ENCODE results near the gene GPX7.

Gene GPX7

DNA sequence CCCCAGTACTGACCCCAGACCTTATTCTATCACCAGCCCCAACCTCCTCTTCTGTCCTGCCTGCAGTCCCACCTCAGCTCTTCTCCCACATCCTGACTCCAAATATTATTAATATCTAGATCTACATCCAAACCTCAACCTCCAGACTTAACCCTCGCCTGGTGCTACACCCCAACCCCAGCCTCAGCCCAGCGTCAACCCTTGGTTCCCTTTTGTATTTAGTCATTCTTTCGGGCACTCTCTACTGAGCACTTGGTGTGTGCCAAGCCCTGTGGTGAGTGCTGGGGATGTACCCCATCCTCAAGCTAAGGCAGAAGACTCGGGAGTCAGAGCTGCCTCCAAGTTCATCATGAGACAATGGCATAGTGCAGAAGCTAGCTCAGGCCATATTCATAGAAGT, 31.9 kb downstream of the GPX7 start (continued):
- TF ChIP-seq KLF9 (tag by site-specific recombination; IDR thresholded peaks at IDR 0.05; ENCODE audit: low read depth) (no peak), ZNF747 (tag by site-specific recombination; IDR thresholded peaks at IDR 0.05) (no peak)
- TF ChIP-seq, protein P1, sequence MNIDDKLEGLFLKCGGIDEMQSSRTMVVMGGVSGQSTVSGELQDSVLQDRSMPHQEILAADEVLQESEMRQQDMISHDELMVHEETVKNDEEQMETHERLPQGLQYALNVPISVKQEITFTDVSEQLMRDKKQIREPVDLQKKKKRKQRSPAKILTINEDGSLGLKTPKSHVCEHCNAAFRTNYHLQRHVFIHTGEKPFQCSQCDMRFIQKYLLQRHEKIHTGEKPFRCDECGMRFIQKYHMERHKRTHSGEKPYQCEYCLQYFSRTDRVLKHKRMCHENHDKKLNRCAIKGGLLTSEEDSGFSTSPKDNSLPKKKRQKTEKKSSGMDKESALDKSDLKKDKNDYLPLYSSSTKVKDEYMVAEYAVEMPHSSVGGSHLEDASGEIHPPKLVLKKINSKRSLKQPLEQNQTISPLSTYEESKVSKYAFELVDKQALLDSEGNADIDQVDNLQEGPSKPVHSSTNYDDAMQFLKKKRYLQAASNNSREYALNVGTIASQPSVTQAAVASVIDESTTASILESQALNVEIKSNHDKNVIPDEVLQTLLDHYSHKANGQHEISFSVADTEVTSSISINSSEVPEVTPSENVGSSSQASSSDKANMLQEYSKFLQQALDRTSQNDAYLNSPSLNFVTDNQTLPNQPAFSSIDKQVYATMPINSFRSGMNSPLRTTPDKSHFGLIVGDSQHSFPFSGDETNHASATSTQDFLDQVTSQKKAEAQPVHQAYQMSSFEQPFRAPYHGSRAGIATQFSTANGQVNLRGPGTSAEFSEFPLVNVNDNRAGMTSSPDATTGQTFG (tag by site-specific recombination; IDR thresholded peaks at IDR 0.05; ENCODE audit: borderline replicate concordance) = no peak

DNA sequence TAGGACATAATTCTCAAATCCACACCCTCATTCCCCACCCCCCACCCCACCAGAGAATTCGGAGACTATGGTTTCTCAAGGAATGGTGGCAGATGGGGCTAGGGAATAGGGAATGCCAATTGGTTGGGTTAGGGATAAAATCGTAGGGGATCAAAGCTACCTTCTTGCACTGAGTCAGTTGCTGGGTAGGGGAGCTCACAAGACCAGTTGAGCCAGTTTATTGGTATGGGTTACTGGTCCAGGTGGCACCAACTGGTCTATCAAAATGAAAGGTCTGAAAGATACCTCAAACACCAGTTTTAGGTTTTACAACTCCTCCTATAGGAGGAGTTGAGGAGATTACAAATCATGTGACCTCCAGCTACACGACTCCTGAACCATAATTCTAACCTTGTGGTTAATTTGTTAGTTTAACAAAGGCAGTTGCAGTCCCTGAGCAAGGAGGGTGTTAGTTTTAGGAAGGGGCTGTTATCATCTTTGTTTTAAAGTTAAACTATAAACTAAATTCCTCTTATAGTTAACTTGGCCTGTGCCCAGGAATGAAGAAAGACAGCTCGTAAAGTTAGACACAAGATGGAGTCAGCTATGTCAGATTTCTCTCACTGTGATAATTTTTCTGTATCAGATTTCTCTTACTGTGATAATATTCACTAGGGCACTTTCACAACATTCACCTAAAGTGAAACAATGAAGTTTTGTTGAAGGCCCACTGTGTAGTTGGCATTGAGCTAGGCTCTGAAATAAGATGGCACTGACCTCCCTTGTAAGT, 33.3 kb downstream of the GPX7 start:
- TF ChIP-seq GLI4 (tag by site-specific recombination; IDR thresholded peaks at IDR 0.05) (no peak), PRDM1 (tag by site-specific recombination; IDR thresholded peaks at IDR 0.05) (peak; percentile 45), ZNF548 (tag by site-specific recombination; IDR thresholded peaks at IDR 0.05) (no peak), ZNF202 (tag by site-specific recombination; IDR thresholded peaks at IDR 0.05; ENCODE audit: borderline replicate concordance) (no peak)
- Histone ChIP-seq H3K4me1 (ENCODE audit: control insufficient read depth, insufficient read depth, low read length) (no peaks in the 10 kb centered on the region), H3K9me3 (ENCODE audit: control insufficient read depth, insufficient read depth, low read depth, low read length) (no peaks in the 10 kb centered on the region), H3K27ac (ENCODE audit: extremely low read depth, low read depth, low read length) (no peak overlapping the region), H3K4me3 (ENCODE audit: low read depth, low read length) (no peak overlapping the region), H3K36me3 (ENCODE audit: control insufficient read depth in 2 of 2, insufficient read depth in 1 of 2, low read length in 2 of 2) (no peaks in the 10 kb centered on the region)
- ChIA-PET CTCF (interaction anchor here (0.7 kb wide), 2 partner anchors 31 to 88 kb away, joined by 3 read pairs; no protein-coding TSS in a partner anchor), POLR2A (interaction anchor here (1.4 kb wide), 1 partner anchor 231 kb away, joined by 3 read pairs; the partner anchor contains the start of gene PRPF38A)

DNA sequence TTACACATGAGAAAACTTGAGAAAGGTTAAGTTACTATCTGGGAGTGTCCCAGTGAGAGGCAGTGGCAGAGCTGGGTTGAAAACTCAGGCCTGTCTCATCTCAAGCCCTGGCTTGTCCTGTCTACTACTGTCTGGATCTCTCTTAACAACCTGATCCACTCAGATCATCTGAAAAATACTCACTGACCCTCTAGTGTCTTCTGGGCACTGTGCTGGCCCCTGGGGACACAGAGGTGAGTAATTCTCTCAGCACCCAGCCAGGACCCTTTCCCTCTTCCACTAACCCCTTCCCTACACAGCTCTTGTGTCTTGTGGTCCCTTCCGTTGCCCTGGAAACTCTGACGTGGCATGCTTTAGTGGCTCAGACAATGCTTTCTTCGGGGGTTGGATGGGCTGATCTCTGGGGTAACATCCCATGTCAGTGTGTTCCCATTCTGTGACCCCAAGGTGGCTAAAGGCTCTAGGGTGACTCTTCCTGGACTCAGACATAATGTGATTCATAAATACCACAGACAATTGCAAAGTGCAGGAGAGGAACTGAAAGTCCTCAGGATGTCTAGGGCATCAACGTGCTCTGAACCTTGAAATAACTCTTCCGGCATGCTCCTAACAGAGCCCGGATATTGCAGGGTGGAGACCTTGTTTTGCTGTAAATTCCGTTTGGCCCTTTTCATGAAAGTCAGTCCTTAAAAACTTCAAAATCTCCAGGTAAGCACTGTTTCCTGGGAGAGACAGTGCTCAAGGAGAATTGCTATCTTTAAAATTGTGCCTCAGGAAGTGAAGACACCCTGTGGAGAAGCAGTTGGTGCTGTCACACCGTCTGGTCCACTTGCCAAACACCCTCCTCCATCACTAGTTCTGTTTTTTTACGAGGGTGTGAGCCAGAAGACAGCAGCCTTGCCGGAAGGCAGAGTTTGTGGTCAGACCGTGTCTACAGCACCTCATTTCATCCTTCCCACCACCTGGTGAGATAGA, 34.8 kb downstream of the GPX7 start:
- ChIA-PET POLR2A (no interaction called here), CTCF (no interaction called here)
- H3K9me3 ChIP-seq (ENCODE audit: control insufficient read depth, insufficient read depth, low read depth, low read length) = no peaks in the 10 kb centered on the region
- H3K27ac ChIP-seq (ENCODE audit: extremely low read depth, low read depth, low read length) = no peak overlapping the region
- no peaks in the 10 kb centered on the region for H3K4me1 ChIP-seq (ENCODE audit: control insufficient read depth, insufficient read depth, low read length)
- TF ChIP-seq HOXC10 (CRISPR knock-in tag; IDR thresholded peaks at IDR 0.05) (no peak), ZNF311 (tag by site-specific recombination; IDR thresholded peaks at IDR 0.05; ENCODE audit: borderline replicate concordance) (no peak), ZNF221 (tag by site-specific recombination; IDR thresholded peaks at IDR 0.05; ENCODE audit: borderline replicate concordance) (no peak), ZNF473 (tag by site-specific recombination; IDR thresholded peaks at IDR 0.05) (no peak)
- TF ChIP-seq, protein P2, sequence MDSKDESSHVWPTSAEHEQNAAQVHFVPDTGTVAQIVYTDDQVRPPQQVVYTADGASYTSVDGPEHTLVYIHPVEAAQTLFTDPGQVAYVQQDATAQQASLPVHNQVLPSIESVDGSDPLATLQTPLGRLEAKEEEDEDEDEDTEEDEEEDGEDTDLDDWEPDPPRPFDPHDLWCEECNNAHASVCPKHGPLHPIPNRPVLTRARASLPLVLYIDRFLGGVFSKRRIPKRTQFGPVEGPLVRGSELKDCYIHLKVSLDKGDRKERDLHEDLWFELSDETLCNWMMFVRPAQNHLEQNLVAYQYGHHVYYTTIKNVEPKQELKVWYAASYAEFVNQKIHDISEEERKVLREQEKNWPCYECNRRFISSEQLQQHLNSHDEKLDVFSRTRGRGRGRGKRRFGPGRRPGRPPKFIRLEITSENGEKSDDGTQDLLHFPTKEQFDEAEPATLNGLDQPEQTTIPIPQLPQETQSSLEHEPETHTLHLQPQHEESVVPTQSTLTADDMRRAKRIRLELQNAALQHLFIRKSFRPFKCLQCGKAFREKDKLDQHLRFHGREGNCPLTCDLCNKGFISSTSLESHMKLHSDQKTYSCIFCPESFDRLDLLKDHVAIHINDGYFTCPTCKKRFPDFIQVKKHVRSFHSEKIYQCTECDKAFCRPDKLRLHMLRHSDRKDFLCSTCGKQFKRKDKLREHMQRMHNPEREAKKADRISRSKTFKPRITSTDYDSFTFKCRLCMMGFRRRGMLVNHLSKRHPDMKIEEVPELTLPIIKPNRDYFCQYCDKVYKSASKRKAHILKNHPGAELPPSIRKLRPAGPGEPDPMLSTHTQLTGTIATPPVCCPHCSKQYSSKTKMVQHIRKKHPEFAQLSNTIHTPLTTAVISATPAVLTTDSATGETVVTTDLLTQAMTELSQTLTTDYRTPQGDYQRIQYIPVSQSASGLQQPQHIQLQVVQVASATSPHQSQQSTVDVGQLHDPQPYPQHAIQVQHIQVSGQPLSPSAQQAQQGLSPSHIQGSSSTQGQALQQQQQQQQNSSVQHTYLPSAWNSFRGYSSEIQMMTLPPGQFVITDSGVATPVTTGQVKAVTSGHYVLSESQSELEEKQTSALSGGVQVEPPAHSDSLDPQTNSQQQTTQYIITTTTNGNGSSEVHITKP (tag by site-specific recombination; IDR thresholded peaks at IDR 0.05) = peak; percentile 85
- no peak overlapping the region for H3K4me3 ChIP-seq (ENCODE audit: low read depth, low read length)
- no peaks in the 10 kb centered on the region for H3K36me3 ChIP-seq (ENCODE audit: control insufficient read depth in 2 of 2, insufficient read depth in 1 of 2, low read length in 2 of 2)

Measured in HEK293 (cell line).